ENCODE measurements around the gene TEDDM1. TPM values are rescaled to one million over a fixed set of nuclear protein-coding genes. Genes with fewer than 3 reads are reported as not detected.
"Not testable (repeated sequence)": the region's sequence is repeated elsewhere in the genome, so short reads cannot be mapped to it uniquely, and the experiment has no call there.

The TEDDM1 gene
- total RNA-seq, 2 donors from 2014 or later: not detected

GRCh38 chr1:182383934-182384333 is 16.5 kb downstream of the TEDDM1 start:
- DNase-seq (ENCODE audit: low spot score): no peak
- Histone ChIP-seq H3K9me3 (no peaks in the 10 kb centered on the region), H3K36me3 (peaks cover 16 to 26% of the 10 kb centered on the region in 2 donors), H3K27me3 (replicated peaks; ENCODE audit: insufficient read depth) (no peaks in the 10 kb centered on the region), H3K27ac (no peak overlapping the region), H3K4me1 (replicated peaks) (no peaks in the 10 kb centered on the region), H3K4me3 (no peak overlapping the region)
- WGBS: 84% methylated on average over 7 of the region's 7 CpGs
- TF ChIP-seq CTCF (IDR thresholded peaks at IDR 0.05) (no peak), POLR2AphosphoS5 (IDR thresholded peaks at IDR 0.05) (no peak), POLR2A (IDR thresholded peaks at IDR 0.05) (no peak)
- intact Hi-C loops (cut with DNase I): no loop called here

- WGBS: 80% methylated on average over 4 of the region's 4 CpGs
- intact Hi-C loops (cut with DNase I): no loop called here
- Histone ChIP-seq H3K9me3 (no peaks in the 10 kb centered on the region), H3K4me3 (no peak overlapping the region), H3K36me3 (peaks cover 16 to 26% of the 10 kb centered on the region in 2 donors), H3K27me3 (replicated peaks; ENCODE audit: insufficient read depth) (no peaks in the 10 kb centered on the region), H3K4me1 (replicated peaks) (no peaks in the 10 kb centered on the region), H3K27ac (no peak overlapping the region)
- DNase-seq (ENCODE audit: low spot score): no peak
- no peak for TF ChIP-seq CTCF (IDR thresholded peaks at IDR 0.05)
- no peak for TF ChIP-seq POLR2A (IDR thresholded peaks at IDR 0.05)
- TF ChIP-seq POLR2AphosphoS5 (IDR thresholded peaks at IDR 0.05): no peak
These were observed 17.3 kb downstream of the TEDDM1 start for GRCh38 chr1:182383037-182383661.

GRCh38 chr1:182381962-182382819 is 18.3 kb downstream of the TEDDM1 start:
- Histone ChIP-seq H3K4me3 (no peak overlapping the region), H3K9me3 (no peaks in the 10 kb centered on the region), H3K27ac (no peak overlapping the region), H3K4me1 (replicated peaks) (no peaks in the 10 kb centered on the region), H3K27me3 (replicated peaks; ENCODE audit: insufficient read depth) (no peaks in the 10 kb centered on the region), H3K36me3 (peaks cover 16 to 26% of the 10 kb centered on the region in 2 donors)
- DNase-seq (ENCODE audit: low spot score): no peak
- intact Hi-C loops (cut with DNase I): no loop called here
- TF ChIP-seq POLR2AphosphoS5 (IDR thresholded peaks at IDR 0.05) (no peak), CTCF (IDR thresholded peaks at IDR 0.05) (no peak), POLR2A (IDR thresholded peaks at IDR 0.05) (no peak)
- 86% methylated on average over 9 of the region's 9 CpGs for WGBS

- H3K4me3 ChIP-seq: no peak overlapping the region
- no peaks in the 10 kb centered on the region for H3K4me1 ChIP-seq (replicated peaks)
- DNase-seq (ENCODE audit: low spot score): no peak
- intact Hi-C loops (cut with DNase I): no loop called here
- peaks cover 7 to 12% of the 10 kb centered on the region in 2 donors for H3K36me3 ChIP-seq
- no peak overlapping the region for H3K27ac ChIP-seq
- no peaks in the 10 kb centered on the region for H3K27me3 ChIP-seq (replicated peaks; ENCODE audit: insufficient read depth)
- no peaks in the 10 kb centered on the region for H3K9me3 ChIP-seq
- WGBS: 80% methylated on average over 4 of the region's 4 CpGs
- TF ChIP-seq POLR2A (IDR thresholded peaks at IDR 0.05) (no peak), POLR2AphosphoS5 (IDR thresholded peaks at IDR 0.05) (no peak)
These were observed 20.3 kb downstream of the TEDDM1 start for GRCh38 chr1:182380199-182380598.

GRCh38 chr1:182379781-182380180 is 20.7 kb downstream of the TEDDM1 start:
- DNase-seq (ENCODE audit: low spot score); H3K36me3 ChIP-seq; intact Hi-C loops (cut with DNase I); H3K4me3 ChIP-seq; H3K9me3 ChIP-seq; H3K4me1 ChIP-seq (replicated peaks); H3K27me3 ChIP-seq (replicated peaks; ENCODE audit: insufficient read depth); H3K27ac ChIP-seq: not testable (repeated sequence)
- WGBS: 95% methylated on average over 7 of the region's 7 CpGs
